ENCODE results near the gene MRNIP.
A peak's percentile ranks its signal among the peaks of the same experiment; 100 is the strongest.

The MRNIP gene

GRCh38 chr5:179794575-179794974, 64.0 kb downstream of the MRNIP start:
- H3K27ac ChIP-seq (ENCODE audit: low read depth, low read length): no peak overlapping the region
- H3K4me2 ChIP-seq (ENCODE audit: low read length): peak overlapping the region; percentile 85
- no peaks in the 10 kb centered on the region for H3K9me3 ChIP-seq (ENCODE audit: control insufficient read depth, insufficient read depth, low read length)
- TF ChIP-seq EZH2phosphoT487 (IDR thresholded peaks at IDR 0.05; ENCODE audit: borderline replicate concordance, low read length) (no peak), CTCF (IDR thresholded peaks at IDR 0.05; ENCODE audit: low read depth, low read length, poor library complexity, severe bottlenecking) (no peak)
- peaks cover 24% of the 10 kb centered on the region; the same call in 1 of the 2 replicates for H3K36me3 ChIP-seq (ENCODE audit: control insufficient read depth, low read length)
- H3K27me3 ChIP-seq (ENCODE audit: control insufficient read depth, low read length): no peaks in the 10 kb centered on the region
- no peaks in the 10 kb centered on the region for H3K9me2 ChIP-seq (replicated peaks; ENCODE audit: control insufficient read depth, low read length)
- H3K4me3 ChIP-seq (ENCODE audit: low read length): peak overlapping the region; percentile 91
- H3F3A ChIP-seq (ENCODE audit: control insufficient read depth, insufficient read depth): no peaks in the 10 kb centered on the region; the same call in 1 of the 2 replicates
- no peaks in the 10 kb centered on the region for H4K20me1 ChIP-seq (ENCODE audit: control insufficient read depth, insufficient read depth, low read depth, low read length)
- H3K4me1 ChIP-seq (ENCODE audit: control insufficient read depth, low read length): peaks cover 23% of the 10 kb centered on the region
- no peaks in the 10 kb centered on the region for H3K79me2 ChIP-seq (ENCODE audit: control insufficient read depth, low read length)

- no peaks in the 10 kb centered on the region; the same call in 1 of the 2 replicates for H3F3A ChIP-seq (ENCODE audit: control insufficient read depth, insufficient read depth)
- no peak overlapping the region for H3K4me3 ChIP-seq (ENCODE audit: low read length)
- H3K79me2 ChIP-seq (ENCODE audit: control insufficient read depth, low read length): no peaks in the 10 kb centered on the region
- peaks cover 23% of the 10 kb centered on the region for H3K4me1 ChIP-seq (ENCODE audit: control insufficient read depth, low read length)
- no peak for TF ChIP-seq CTCF (IDR thresholded peaks at IDR 0.05; ENCODE audit: low read depth, low read length, poor library complexity, severe bottlenecking)
- no peak for TF ChIP-seq EZH2phosphoT487 (IDR thresholded peaks at IDR 0.05; ENCODE audit: borderline replicate concordance, low read length)
- no peaks in the 10 kb centered on the region for H3K27me3 ChIP-seq (ENCODE audit: control insufficient read depth, low read length)
- H4K20me1 ChIP-seq (ENCODE audit: control insufficient read depth, insufficient read depth, low read depth, low read length): no peaks in the 10 kb centered on the region
- no peak overlapping the region for H3K27ac ChIP-seq (ENCODE audit: low read depth, low read length)
- H3K9me3 ChIP-seq (ENCODE audit: control insufficient read depth, insufficient read depth, low read length): no peaks in the 10 kb centered on the region
- peaks cover 20% of the 10 kb centered on the region; the same call in 1 of the 2 replicates for H3K36me3 ChIP-seq (ENCODE audit: control insufficient read depth, low read length)
- H3K9me2 ChIP-seq (replicated peaks; ENCODE audit: control insufficient read depth, low read length): no peaks in the 10 kb centered on the region
- H3K4me2 ChIP-seq (ENCODE audit: low read length): peak overlapping the region; percentile 85; the same call in 1 of the 2 replicates
Observed at GRCh38 chr5:179794171-179794570, 64.4 kb downstream of the MRNIP start.

GRCh38 chr5:179793468-179794139, 65.0 kb downstream of the MRNIP start, which contains the start of gene LTC4S:
Gene LTC4S (plus strand): TSS chr5:179793986. CDS start chr5:179794081, 95 bp downstream.
- Histone ChIP-seq H3K9me3 (ENCODE audit: control insufficient read depth, insufficient read depth, low read length) (no peaks in the 10 kb centered on the region), H3K4me3 (ENCODE audit: low read length) (peak within 1 kb of the TSS; percentile 91), H3K79me2 (ENCODE audit: control insufficient read depth, low read length) (no peaks in the 10 kb centered on the region), H3K4me1 (ENCODE audit: control insufficient read depth, low read length) (peaks cover 23% of the 10 kb centered on the region), H3K9me2 (replicated peaks; ENCODE audit: control insufficient read depth, low read length) (no peaks in the 10 kb centered on the region), H3K27ac (ENCODE audit: low read depth, low read length) (no peak within 1 kb of the TSS), H3K4me2 (ENCODE audit: low read length) (peak within 1 kb of the TSS; percentile 85), H3K27me3 (ENCODE audit: control insufficient read depth, low read length) (no peaks in the 10 kb centered on the region), H3K36me3 (ENCODE audit: control insufficient read depth, low read length) (peaks cover 14% of the 10 kb centered on the region; the same call in 1 of the 2 replicates), H4K20me1 (ENCODE audit: control insufficient read depth, insufficient read depth, low read depth, low read length) (no peaks in the 10 kb centered on the region), H3F3A (ENCODE audit: control insufficient read depth, insufficient read depth) (no peaks in the 10 kb centered on the region; the same call in 1 of the 2 replicates)
- TF ChIP-seq EZH2phosphoT487 (IDR thresholded peaks at IDR 0.05; ENCODE audit: borderline replicate concordance, low read length): no peak
- TF ChIP-seq CTCF (IDR thresholded peaks at IDR 0.05; ENCODE audit: low read depth, low read length, poor library complexity, severe bottlenecking): no peak
